ENCODE data around the gene ARID1A.
A peak's percentile ranks its signal among the peaks of the same experiment; 100 is the strongest.

The ARID1A gene

DNA sequence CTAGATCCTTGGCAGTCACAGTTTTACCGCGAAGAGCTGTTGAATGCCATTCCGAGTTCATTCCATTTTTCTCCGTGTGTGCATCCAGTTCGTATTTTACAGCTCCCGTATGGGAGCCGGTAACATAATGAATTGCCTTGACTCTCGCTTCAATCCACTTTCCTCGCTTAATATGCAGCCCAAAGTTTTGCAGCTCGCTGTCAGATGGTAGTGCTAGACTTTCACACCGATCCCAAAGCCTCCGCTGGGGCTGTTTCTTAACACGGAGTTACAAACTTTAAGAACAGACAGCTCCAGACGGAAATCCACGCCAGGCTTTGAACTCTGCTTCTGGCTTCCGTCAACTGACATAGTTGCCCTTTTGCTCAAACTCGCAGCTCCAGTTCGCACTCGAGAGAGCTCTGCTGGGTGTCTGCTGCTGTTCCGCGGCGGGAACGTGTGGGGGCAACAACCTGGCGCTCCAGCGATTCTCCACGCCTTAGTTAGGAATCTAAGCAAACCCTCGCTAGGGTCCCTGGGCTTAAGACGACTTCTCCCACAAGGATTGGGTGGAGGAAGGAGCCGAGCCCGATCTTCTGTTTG, 3.5 kb upstream of the ARID1A start:
- peak overlapping the region; percentile 79 for H3K27ac ChIP-seq (ENCODE audit: low read depth, low read length)
- peak overlapping the region; percentile 84 for H3K9ac ChIP-seq (ENCODE audit: low read length)
- no peaks in the 10 kb centered on the region for H3K36me3 ChIP-seq (ENCODE audit: control insufficient read depth, insufficient read depth, low read length)
- H3K9me3 ChIP-seq (ENCODE audit: control insufficient read depth, insufficient read depth, low read depth, low read length), result no peaks in the 10 kb centered on the region
- no peaks in the 10 kb centered on the region for H3K27me3 ChIP-seq (ENCODE audit: control insufficient read depth, insufficient read depth, low read length)
- H3K4me3 ChIP-seq (ENCODE audit: low read depth, low read length), result peak overlapping the region; percentile 75
- H3K4me1 ChIP-seq (ENCODE audit: control insufficient read depth, insufficient read depth, low read length), result peaks cover 21% of the 10 kb centered on the region

DNA sequence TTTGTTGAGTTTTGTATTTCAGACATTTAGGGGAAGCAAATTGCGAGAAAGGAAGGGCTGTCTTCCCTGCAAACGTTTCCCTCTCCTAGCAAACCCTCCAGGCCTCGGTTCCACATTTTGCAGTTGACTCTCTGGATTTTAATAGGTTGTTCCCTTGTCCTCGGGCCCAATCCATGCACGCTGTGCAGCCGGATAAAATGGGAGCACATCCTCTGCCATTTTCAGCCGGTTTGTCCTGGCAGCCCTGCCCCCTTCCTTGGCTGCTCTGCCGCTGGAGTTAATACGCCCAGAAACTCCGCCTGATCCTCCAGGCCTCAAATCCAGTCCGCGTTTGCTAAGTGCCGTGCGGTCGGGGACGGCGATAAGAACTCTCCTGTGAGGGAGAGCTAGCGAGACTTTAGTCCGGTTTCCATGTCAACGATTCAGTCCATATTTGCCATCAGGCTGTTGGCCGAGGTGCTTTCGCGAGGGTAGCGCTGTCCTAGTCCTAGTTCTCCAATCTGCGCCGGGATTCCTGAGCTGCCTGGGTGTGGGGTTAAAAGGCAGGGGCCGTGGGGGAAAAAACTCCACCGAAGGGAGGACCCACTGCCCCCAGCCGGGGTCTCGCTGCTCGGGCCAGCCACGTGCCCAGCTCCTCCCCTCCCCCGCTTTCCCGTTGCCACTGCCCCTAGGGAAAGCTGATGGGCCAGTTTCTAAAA, 2.9 kb upstream of the ARID1A start:
- H3K9ac ChIP-seq (ENCODE audit: low read length), result peak overlapping the region; percentile 84
- H3K9me3 ChIP-seq (ENCODE audit: control insufficient read depth, insufficient read depth, low read depth, low read length), result no peaks in the 10 kb centered on the region
- no peaks in the 10 kb centered on the region for H3K36me3 ChIP-seq (ENCODE audit: control insufficient read depth, insufficient read depth, low read length)
- peaks cover 21% of the 10 kb centered on the region for H3K4me1 ChIP-seq (ENCODE audit: control insufficient read depth, insufficient read depth, low read length)
- peak overlapping the region; percentile 79 for H3K27ac ChIP-seq (ENCODE audit: low read depth, low read length)
- H3K4me3 ChIP-seq (ENCODE audit: low read depth, low read length), result peak overlapping the region; percentile 75
- no peaks in the 10 kb centered on the region for H3K27me3 ChIP-seq (ENCODE audit: control insufficient read depth, insufficient read depth, low read length)

- peak overlapping the region; percentile 79; the same call in 1 of the 2 replicates for H3K27ac ChIP-seq (ENCODE audit: low read depth, low read length)
- no peaks in the 10 kb centered on the region for H3K9me3 ChIP-seq (ENCODE audit: control insufficient read depth, insufficient read depth, low read depth, low read length)
- peak overlapping the region; percentile 92 for H3K9ac ChIP-seq (ENCODE audit: low read length)
- no peaks in the 10 kb centered on the region for H3K27me3 ChIP-seq (ENCODE audit: control insufficient read depth, insufficient read depth, low read length)
- peak overlapping the region; percentile 84 for H3K4me3 ChIP-seq (ENCODE audit: low read depth, low read length)
- peaks cover 24% of the 10 kb centered on the region for H3K4me1 ChIP-seq (ENCODE audit: control insufficient read depth, insufficient read depth, low read length)
- peaks cover 2% of the 10 kb centered on the region; the same call in 1 of the 2 replicates for H3K36me3 ChIP-seq (ENCODE audit: control insufficient read depth, insufficient read depth, low read length)
Measured at GRCh38 chr1:26693599-26694572, 1.9 kb upstream of the ARID1A start.

GRCh38 chr1:26694638-26695355, 1.0 kb upstream of the ARID1A start:
- Histone ChIP-seq H3K36me3 (ENCODE audit: control insufficient read depth, insufficient read depth, low read length) (peaks cover 2% of the 10 kb centered on the region; the same call in 1 of the 2 replicates), H3K4me1 (ENCODE audit: control insufficient read depth, insufficient read depth, low read length) (peaks cover 33% of the 10 kb centered on the region), H3K27ac (ENCODE audit: low read depth, low read length) (peak overlapping the region; percentile 82; the same call in 1 of the 2 replicates), H3K4me3 (ENCODE audit: low read depth, low read length) (peak overlapping the region; percentile 84), H3K27me3 (ENCODE audit: control insufficient read depth, insufficient read depth, low read length) (no peaks in the 10 kb centered on the region), H3K9me3 (ENCODE audit: control insufficient read depth, insufficient read depth, low read depth, low read length) (no peaks in the 10 kb centered on the region), H3K9ac (ENCODE audit: low read length) (peak overlapping the region; percentile 92)

GRCh38 chr1:26696119-26696653, 371 bp downstream of the ARID1A start:
- H3K36me3 ChIP-seq (ENCODE audit: control insufficient read depth, insufficient read depth, low read length), result peaks cover 2% of the 10 kb centered on the region; the same call in 1 of the 2 replicates
- H3K27me3 ChIP-seq (ENCODE audit: control insufficient read depth, insufficient read depth, low read length), result no peaks in the 10 kb centered on the region
- H3K4me1 ChIP-seq (ENCODE audit: control insufficient read depth, insufficient read depth, low read length), result peaks cover 43% of the 10 kb centered on the region
- H3K27ac ChIP-seq (ENCODE audit: low read depth, low read length), result peak overlapping the region; percentile 98
- H3K9ac ChIP-seq (ENCODE audit: low read length), result peak overlapping the region; percentile 92
- H3K9me3 ChIP-seq (ENCODE audit: control insufficient read depth, insufficient read depth, low read depth, low read length), result no peaks in the 10 kb centered on the region
- H3K4me3 ChIP-seq (ENCODE audit: low read depth, low read length), result peak overlapping the region; percentile 84

DNA sequence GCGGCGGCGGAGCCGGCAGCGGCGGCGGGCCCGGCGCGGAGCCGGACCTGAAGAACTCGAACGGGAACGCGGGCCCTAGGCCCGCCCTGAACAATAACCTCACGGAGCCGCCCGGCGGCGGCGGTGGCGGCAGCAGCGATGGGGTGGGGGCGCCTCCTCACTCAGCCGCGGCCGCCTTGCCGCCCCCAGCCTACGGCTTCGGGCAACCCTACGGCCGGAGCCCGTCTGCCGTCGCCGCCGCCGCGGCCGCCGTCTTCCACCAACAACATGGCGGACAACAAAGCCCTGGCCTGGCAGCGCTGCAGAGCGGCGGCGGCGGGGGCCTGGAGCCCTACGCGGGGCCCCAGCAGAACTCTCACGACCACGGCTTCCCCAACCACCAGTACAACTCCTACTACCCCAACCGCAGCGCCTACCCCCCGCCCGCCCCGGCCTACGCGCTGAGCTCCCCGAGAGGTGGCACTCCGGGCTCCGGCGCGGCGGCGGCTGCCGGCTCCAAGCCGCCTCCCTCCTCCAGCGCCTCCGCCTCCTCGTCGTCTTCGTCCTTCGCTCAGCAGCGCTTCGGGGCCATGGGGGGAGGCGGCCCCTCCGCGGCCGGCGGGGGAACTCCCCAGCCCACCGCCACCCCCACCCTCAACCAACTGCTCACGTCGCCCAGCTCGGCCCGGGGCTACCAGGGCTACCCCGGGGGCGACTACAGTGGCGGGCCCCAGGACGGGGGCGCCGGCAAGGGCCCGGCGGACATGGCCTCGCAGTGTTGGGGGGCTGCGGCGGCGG, 1.0 kb downstream of the ARID1A start:
- H3K4me1 ChIP-seq (ENCODE audit: control insufficient read depth, insufficient read depth, low read length), result peaks cover 50% of the 10 kb centered on the region
- H3K4me3 ChIP-seq (ENCODE audit: low read depth, low read length), result peak overlapping the region; percentile 72
- no peaks in the 10 kb centered on the region for H3K9me3 ChIP-seq (ENCODE audit: control insufficient read depth, insufficient read depth, low read depth, low read length)
- peak overlapping the region; percentile 98 for H3K27ac ChIP-seq (ENCODE audit: low read depth, low read length)
- no peaks in the 10 kb centered on the region for H3K27me3 ChIP-seq (ENCODE audit: control insufficient read depth, insufficient read depth, low read length)
- H3K9ac ChIP-seq (ENCODE audit: low read length), result peak overlapping the region; percentile 92
- peaks cover 2% of the 10 kb centered on the region; the same call in 1 of the 2 replicates for H3K36me3 ChIP-seq (ENCODE audit: control insufficient read depth, insufficient read depth, low read length)

DNA sequence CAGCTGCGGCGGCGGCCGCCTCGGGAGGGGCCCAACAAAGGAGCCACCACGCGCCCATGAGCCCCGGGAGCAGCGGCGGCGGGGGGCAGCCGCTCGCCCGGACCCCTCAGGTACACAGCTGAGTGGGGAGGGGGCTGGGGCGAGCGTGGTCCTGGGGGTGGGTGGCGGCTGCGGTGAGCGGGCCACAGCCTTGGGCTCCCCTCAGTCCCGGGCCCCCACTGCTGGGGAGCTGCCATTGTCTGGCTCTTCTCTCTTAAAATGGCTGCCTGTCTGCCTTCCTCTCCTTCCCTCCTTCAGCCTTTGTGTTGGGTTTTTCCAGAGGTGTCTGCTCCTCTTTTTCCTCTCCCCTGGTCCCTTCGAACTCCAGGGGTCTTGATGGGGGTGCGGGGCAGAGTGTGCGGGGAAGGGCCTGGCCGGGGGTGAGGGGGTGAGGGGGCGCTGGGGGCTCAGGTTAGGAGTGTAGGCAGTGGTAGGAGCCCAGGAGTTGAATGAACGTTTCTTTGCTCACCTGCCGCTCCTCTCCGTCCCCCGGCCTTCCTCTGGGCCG, 1.7 kb downstream of the ARID1A start:
- Histone ChIP-seq H3K9ac (ENCODE audit: low read length) (peak overlapping the region; percentile 92), H3K4me1 (ENCODE audit: control insufficient read depth, insufficient read depth, low read length) (peaks cover 56% of the 10 kb centered on the region), H3K9me3 (ENCODE audit: control insufficient read depth, insufficient read depth, low read depth, low read length) (no peaks in the 10 kb centered on the region), H3K27me3 (ENCODE audit: control insufficient read depth, insufficient read depth, low read length) (no peaks in the 10 kb centered on the region), H3K27ac (ENCODE audit: low read depth, low read length) (peak overlapping the region; percentile 98), H3K36me3 (ENCODE audit: control insufficient read depth, insufficient read depth, low read length) (peaks cover 2% of the 10 kb centered on the region; the same call in 1 of the 2 replicates), H3K4me3 (ENCODE audit: low read depth, low read length) (peak overlapping the region; percentile 72)

GRCh38 chr1:26697978-26698849, 2.4 kb downstream of the ARID1A start:
- Histone ChIP-seq H3K27ac (ENCODE audit: low read depth, low read length) (peak overlapping the region; percentile 68; the same call in 1 of the 2 replicates), H3K36me3 (ENCODE audit: control insufficient read depth, insufficient read depth, low read length) (peaks cover 2% of the 10 kb centered on the region; the same call in 1 of the 2 replicates), H3K9me3 (ENCODE audit: control insufficient read depth, insufficient read depth, low read depth, low read length) (no peaks in the 10 kb centered on the region), H3K4me3 (ENCODE audit: low read depth, low read length) (peak overlapping the region; percentile 72), H3K4me1 (ENCODE audit: control insufficient read depth, insufficient read depth, low read length) (peaks cover 62% of the 10 kb centered on the region), H3K9ac (ENCODE audit: low read length) (peak overlapping the region; percentile 92), H3K27me3 (ENCODE audit: control insufficient read depth, insufficient read depth, low read length) (no peaks in the 10 kb centered on the region)

DNA sequence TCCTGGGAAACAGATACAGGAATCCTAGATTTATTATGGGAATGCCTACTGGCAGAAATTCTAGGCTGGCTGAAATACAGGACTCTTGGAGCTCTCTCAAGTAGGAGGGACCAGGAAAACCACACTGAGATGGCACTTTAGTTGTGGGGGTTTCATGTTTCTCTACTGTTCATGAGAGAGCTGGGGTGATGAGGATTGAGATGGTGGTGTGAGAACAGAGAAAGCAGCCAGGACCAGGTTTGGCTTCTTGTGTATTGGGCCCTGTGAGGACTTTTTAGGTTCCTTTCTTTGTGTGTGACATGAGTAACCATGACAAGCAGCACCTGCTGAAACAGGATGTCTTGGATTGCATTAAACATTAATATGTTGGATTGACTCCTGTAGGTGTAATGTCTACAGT, 4.9 kb downstream of the ARID1A start:
- no peaks in the 10 kb centered on the region for H3K9me3 ChIP-seq (ENCODE audit: control insufficient read depth, insufficient read depth, low read depth, low read length)
- H3K4me1 ChIP-seq (ENCODE audit: control insufficient read depth, insufficient read depth, low read length), result peaks cover 63% of the 10 kb centered on the region
- H3K27me3 ChIP-seq (ENCODE audit: control insufficient read depth, insufficient read depth, low read length), result no peaks in the 10 kb centered on the region
- no peak overlapping the region for H3K27ac ChIP-seq (ENCODE audit: low read depth, low read length)
- no peak overlapping the region for H3K9ac ChIP-seq (ENCODE audit: low read length)
- peaks cover 2% of the 10 kb centered on the region; the same call in 1 of the 2 replicates for H3K36me3 ChIP-seq (ENCODE audit: control insufficient read depth, insufficient read depth, low read length)
- peak overlapping the region; percentile 1; the same call in 1 of the 2 replicates for H3K4me3 ChIP-seq (ENCODE audit: low read depth, low read length)
